RWPE2 (cell line): Measurements from ENCODE around the gene NFKBIZ.
A peak's percentile ranks its signal among the peaks of the same experiment; 100 is the strongest.

Experiments
- ATAC-seq: fragments of 200-7000 bp; cut with Tn5 transposase; 3 replicates; pipeline ENCODE4 v1.9.1; 2021; ENCODE audit warnings: low read depth
- DNase-seq: peaks from one replicate; pipeline ENCODE4 v3.0.0-alpha.2; 2020; ENCODE audit warnings: low spot score
- H3K27ac ChIP-seq: fragments of 450-650 bp; 2 replicates; pipeline ENCODE4 v1.5.1; 2017; ENCODE audit warnings: mild to moderate bottlenecking; ENCODE audit not compliant: poor library complexity, severe bottlenecking
- H3K27me3 ChIP-seq: fragments of 250-450 bp; sonication (Bioruptor Pico); 2 replicates; pipeline ENCODE4 v1.5.1; 2021; ENCODE audit warnings: mild to moderate bottlenecking, moderate library complexity; ENCODE audit not compliant: insufficient read depth, poor library complexity, severe bottlenecking
- H3K36me3 ChIP-seq: fragments of 250-450 bp; sonication (Bioruptor Pico); 2 replicates; pipeline ENCODE4 v1.5.1; 2020; ENCODE audit warnings: low read depth, mild to moderate bottlenecking, moderate library complexity
- H3K4me1 ChIP-seq: fragments of 250-450 bp; sonication (Bioruptor Pico); 2 replicates; pipeline ENCODE4 v1.5.1; 2021; ENCODE audit warnings: mild to moderate bottlenecking, moderate library complexity; ENCODE audit not compliant: insufficient read depth, poor library complexity, severe bottlenecking
- H3K4me3 ChIP-seq: fragments of 250-450 bp; sonication (Bioruptor Pico); 2 replicates; pipeline ENCODE4 v1.5.1; 2021; ENCODE audit warnings: mild to moderate bottlenecking, moderate library complexity; ENCODE audit not compliant: severe bottlenecking
- H3K9me3 ChIP-seq: fragments of 250-450 bp; sonication (Bioruptor Pico); 2 replicates; pipeline ENCODE4 v1.5.1; 2021; ENCODE audit warnings: mild to moderate bottlenecking, moderate library complexity; ENCODE audit not compliant: severe bottlenecking
- TF ChIP-seq, protein P1 (sequence below): fragments of 450-650 bp; IDR thresholded peaks from one replicate; pipeline ENCODE4 v1.5.1; 2017; ENCODE audit warnings: mild to moderate bottlenecking, moderate library complexity; ENCODE audit not compliant: poor library complexity, severe bottlenecking

NFKBIZ gene

DNA sequence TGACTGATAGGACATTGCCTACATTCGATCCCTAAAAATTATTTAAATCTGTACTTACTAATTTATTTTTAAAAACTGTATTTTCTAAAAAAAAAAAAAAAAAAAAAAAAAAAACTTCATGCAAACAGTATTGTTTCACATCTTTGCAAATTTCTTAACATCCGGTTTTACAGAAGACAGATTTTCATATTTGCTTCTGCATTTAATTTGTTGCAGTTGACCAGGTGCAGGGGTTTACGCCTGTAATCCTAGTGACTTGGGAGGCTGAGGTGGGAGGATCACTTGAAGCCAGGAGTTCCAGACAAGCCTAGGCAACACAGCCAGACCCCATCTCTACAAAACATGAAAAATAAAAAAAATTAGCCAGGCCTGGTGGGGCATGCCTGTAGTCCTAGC is 6.4 kb upstream of the NFKBIZ start:
- TF ChIP-seq, protein P1, sequence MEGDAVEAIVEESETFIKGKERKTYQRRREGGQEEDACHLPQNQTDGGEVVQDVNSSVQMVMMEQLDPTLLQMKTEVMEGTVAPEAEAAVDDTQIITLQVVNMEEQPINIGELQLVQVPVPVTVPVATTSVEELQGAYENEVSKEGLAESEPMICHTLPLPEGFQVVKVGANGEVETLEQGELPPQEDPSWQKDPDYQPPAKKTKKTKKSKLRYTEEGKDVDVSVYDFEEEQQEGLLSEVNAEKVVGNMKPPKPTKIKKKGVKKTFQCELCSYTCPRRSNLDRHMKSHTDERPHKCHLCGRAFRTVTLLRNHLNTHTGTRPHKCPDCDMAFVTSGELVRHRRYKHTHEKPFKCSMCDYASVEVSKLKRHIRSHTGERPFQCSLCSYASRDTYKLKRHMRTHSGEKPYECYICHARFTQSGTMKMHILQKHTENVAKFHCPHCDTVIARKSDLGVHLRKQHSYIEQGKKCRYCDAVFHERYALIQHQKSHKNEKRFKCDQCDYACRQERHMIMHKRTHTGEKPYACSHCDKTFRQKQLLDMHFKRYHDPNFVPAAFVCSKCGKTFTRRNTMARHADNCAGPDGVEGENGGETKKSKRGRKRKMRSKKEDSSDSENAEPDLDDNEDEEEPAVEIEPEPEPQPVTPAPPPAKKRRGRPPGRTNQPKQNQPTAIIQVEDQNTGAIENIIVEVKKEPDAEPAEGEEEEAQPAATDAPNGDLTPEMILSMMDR, result no peak
- H3K27ac ChIP-seq, result no peak overlapping the region
- no peaks in the 10 kb centered on the region for H3K27me3 ChIP-seq
- no peak overlapping the region for H3K4me3 ChIP-seq
- DNase-seq, result no peak
- no peaks in the 10 kb centered on the region for H3K4me1 ChIP-seq
- H3K9me3 ChIP-seq, result no peaks in the 10 kb centered on the region
- ATAC-seq, result no peak
- H3K36me3 ChIP-seq, result no peaks in the 10 kb centered on the region

DNA sequence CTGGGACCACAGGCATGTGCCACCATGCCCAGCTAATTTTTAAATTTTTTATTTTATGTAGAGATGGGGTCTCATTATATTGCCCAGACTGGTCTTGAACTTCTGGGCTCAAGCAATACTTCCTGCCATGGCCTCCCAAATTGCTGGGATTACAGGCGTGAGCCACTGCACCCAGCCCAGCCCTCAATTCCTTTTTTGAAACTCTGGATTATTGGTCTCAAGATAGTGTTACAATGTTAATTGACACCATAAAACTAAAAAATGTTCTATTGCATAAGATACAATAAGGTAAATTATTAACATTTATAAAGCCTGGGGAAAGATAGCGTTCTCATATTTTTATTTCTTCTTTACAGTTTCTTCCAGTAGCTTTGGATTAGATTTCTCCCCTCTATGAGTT is 3.9 kb upstream of the NFKBIZ start:
- peaks cover 6% of the 10 kb centered on the region for H3K4me1 ChIP-seq
- no peaks in the 10 kb centered on the region for H3K36me3 ChIP-seq
- TF ChIP-seq, protein P1, result no peak
- no peaks in the 10 kb centered on the region for H3K27me3 ChIP-seq
- ATAC-seq (no peak), DNase-seq (no peak)
- H3K4me3 ChIP-seq, result no peak overlapping the region
- no peak overlapping the region for H3K27ac ChIP-seq
- H3K9me3 ChIP-seq, result no peaks in the 10 kb centered on the region

DNA sequence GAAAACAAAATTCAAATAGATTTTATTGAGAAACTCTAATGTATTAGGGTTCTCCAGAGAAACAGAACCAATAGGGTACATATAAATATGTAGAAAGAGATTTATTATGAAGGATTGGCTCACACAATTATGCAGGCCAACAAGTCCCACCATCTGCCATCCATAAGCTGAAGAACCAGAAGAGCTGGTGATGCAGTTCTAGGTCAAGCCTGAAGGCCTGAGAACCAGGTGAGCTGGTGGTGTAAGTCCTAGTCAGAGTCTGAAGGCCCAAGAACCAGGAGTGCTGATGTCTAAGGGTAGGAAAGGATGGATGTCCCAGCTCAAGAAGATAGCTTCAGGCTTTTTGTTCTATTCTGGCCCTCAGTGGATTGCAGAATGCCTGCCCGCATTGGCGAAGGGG is 2.6 kb upstream of the NFKBIZ start:
- peaks cover 10% of the 10 kb centered on the region for H3K4me1 ChIP-seq
- DNase-seq (no peak), ATAC-seq (no peak)

DNA sequence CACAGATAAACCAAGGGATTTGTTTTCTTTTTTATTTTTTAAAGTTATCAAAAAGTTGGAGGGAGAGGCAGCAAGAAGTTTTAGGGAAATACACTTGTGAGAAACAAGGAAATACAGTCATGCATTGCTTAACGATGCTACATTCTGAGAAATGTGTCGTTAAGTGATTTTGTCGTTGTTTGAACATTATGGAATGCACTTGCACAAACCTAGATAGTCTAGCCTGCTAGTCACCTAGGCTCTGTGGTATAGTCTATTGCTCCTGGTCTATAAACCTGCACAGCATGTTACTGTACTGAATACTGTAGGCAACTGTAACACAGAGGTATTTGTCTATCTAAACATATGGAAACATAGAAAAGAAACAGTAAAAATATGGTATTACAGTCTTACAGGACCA is 2.0 kb upstream of the NFKBIZ start:
- Histone ChIP-seq H3K4me1 (peaks cover 10% of the 10 kb centered on the region), H3K27me3 (no peaks in the 10 kb centered on the region), H3K36me3 (peaks cover 13% of the 10 kb centered on the region), H3K9me3 (no peaks in the 10 kb centered on the region), H3K4me3 (no peak overlapping the region), H3K27ac (no peak overlapping the region)
- TF ChIP-seq, protein P1, result no peak
- no peak for ATAC-seq
- no peak for DNase-seq

More for the DNA sequence above, 2.6 kb upstream of the NFKBIZ start:
- Histone ChIP-seq H3K27ac (no peak overlapping the region), H3K4me3 (no peak overlapping the region), H3K36me3 (peaks cover 7% of the 10 kb centered on the region), H3K27me3 (no peaks in the 10 kb centered on the region), H3K9me3 (no peaks in the 10 kb centered on the region)
- TF ChIP-seq, protein P1, result no peak

DNA sequence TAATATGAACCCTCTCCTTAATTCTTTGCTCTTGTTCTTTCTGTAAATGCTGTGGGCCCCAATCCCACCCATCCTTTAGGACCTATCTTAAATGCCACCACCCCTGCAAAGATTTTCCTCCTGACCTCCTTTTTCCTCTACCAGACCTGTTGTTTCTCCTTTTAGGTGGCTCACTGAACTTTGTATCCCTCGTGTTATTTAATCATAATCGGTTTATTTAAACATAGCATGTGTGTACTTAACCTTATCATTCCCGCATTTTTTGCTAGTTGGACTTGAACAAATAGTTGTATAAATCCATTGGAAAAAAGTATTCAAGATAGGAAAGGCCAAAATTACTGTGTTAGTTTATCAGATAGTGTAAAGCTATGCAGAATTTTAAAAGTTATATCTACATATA is 988 bp upstream of the NFKBIZ start:
- TF ChIP-seq, protein P1, result no peak
- ATAC-seq (no peak), DNase-seq (no peak)
- peak overlapping the region; percentile 71 for H3K27ac ChIP-seq
- H3K9me3 ChIP-seq, result no peaks in the 10 kb centered on the region
- H3K27me3 ChIP-seq, result no peaks in the 10 kb centered on the region
- peaks cover 23% of the 10 kb centered on the region for H3K36me3 ChIP-seq
- no peak overlapping the region for H3K4me3 ChIP-seq
- H3K4me1 ChIP-seq, result peaks cover 10% of the 10 kb centered on the region
